GM18870 (cell line): ENCODE results near the gene DCTN5.

Experiments
- ATAC-seq: cut with Tn5 transposase; IDR thresholded peaks from one replicate; pipeline ENCODE4 v1.9.1; 2021; ENCODE audit warnings: moderate library complexity; ENCODE audit not compliant: unreplicated experiment

DCTN5 gene

GRCh38 chr16:23724096-23724784 is 83.0 kb downstream of the DCTN5 start:
- ATAC-seq, result no peak

GRCh38 chr16:23724785-23725131 is 83.5 kb downstream of the DCTN5 start:
- ATAC-seq, result no peak

- no peak for ATAC-seq
These were observed 85.4 kb downstream of the DCTN5 start for GRCh38 chr16:23726710-23727109.
